GM12878 (cell line): Measurements from ENCODE around the gene SLU7. TPM values are rescaled to one million over a fixed set of nuclear protein-coding genes. Genes with fewer than 3 reads are reported as not detected.

Experiments
- ATAC-seq: fragments of 200-7000 bp; cut with Tn5 transposase; 3 replicates; pipeline ENCODE4 v1.9.1; 2020; ENCODE audit warnings: mild to moderate bottlenecking, moderate library complexity
- BruUV-seq: library from RNA; stranded (reverse); fragments of 400-500 nt; replicated peaks from 2 replicates; lab custom pipeline; 2021; lab: Mats Ljungman, UMichigan
- CTCF ChIA-PET: fragments of 300-600 bp; sonication (Branson Sonifier 250); formaldehyde crosslinking; extraction: SDS; loops from one replicate; lab custom pipeline; 2021; ENCODE audit warnings: inconsistent platforms; lab: Yijun Ruan, JAX
- POLR2A ChIA-PET: fragments of 350-600 bp; formaldehyde crosslinking; extraction: SDS; loops from one replicate; lab custom pipeline; 2021; ENCODE audit warnings: inconsistent platforms; lab: Charles Lee
- RAD21 ChIA-PET: fragments of 300-600 bp; sonication (Branson Sonifier 250); formaldehyde crosslinking; loops from one replicate; lab custom pipeline; 2023; ENCODE audit warnings: antibody characterized with exemption; ENCODE audit not compliant: unreplicated experiment; lab: Charles Lee
- SMC1A ChIA-PET: fragments of 300-600 bp; sonication (Branson Sonifier 250); formaldehyde crosslinking; loops from one replicate; lab custom pipeline; 2023; ENCODE audit not compliant: unreplicated experiment, uncharacterized antibody; lab: Charles Lee
- DNase-seq: peaks from one replicate; pipeline ENCODE4 v3.0.0-alpha.2; 2011; ENCODE audit warnings: low read depth, low spot score
- FAIRE-seq: peaks from 3 replicates; lab custom pipeline; 2011; peaks lifted over from hg19 to GRCh38; lab: Jason Lieb, UNC
- H2AFZ ChIP-seq: 2 replicates; pipeline ENCODE4 v1.6.0; 2011; ENCODE audit warnings: low read depth, low read length, control low read depth; ENCODE audit not compliant: control insufficient read depth
- H3K27ac ChIP-seq: 2 replicates; pipeline ENCODE4 v1.5.1; 2011; ENCODE audit warnings: control low read depth; ENCODE audit not compliant: control insufficient read depth, insufficient read depth
- H3K27me3 ChIP-seq, 2 experiments: replicated peaks in 1 of 2; 2 replicates each; pipeline versions ENCODE4 v1.6.0 to v1.6.1; 2011; ENCODE audit warnings: low read length in 1 of 2; ENCODE audit not compliant: control insufficient read depth in 2 of 2, insufficient read depth in 2 of 2
- H3K36me3 ChIP-seq, 2 experiments: 2 replicates each; pipeline ENCODE4 v1.5.1; 2011; ENCODE audit warnings: low read length in 1 of 2; ENCODE audit not compliant: control insufficient read depth in 2 of 2, insufficient read depth in 2 of 2
- H3K4me1 ChIP-seq: 2 replicates; pipeline ENCODE4 v1.6.1; 2011; ENCODE audit warnings: mild to moderate bottlenecking, low read length, moderate library complexity, mixed read lengths; ENCODE audit not compliant: control insufficient read depth, insufficient read depth
- H3K4me2 ChIP-seq: 2 replicates; pipeline ENCODE4 v1.6.0; 2011; ENCODE audit warnings: control low read depth; ENCODE audit not compliant: control insufficient read depth, insufficient read depth
- H3K4me3 ChIP-seq: fragments of 200-600 bp; sonication (generic); 2 replicates; pipeline ENCODE4 v1.5.1; 2016
- H3K79me2 ChIP-seq: 2 replicates; pipeline ENCODE4 v1.6.0; 2011; ENCODE audit warnings: low read length; ENCODE audit not compliant: control insufficient read depth, insufficient read depth
- H3K9ac ChIP-seq: 2 replicates; pipeline ENCODE4 v1.8.0; 2011; ENCODE audit warnings: low read length, control low read depth, mixed read lengths; ENCODE audit not compliant: control insufficient read depth, insufficient read depth
- H3K9me3 ChIP-seq: replicated peaks from 3 replicates; pipeline ENCODE4 v1.5.1; 2011; ENCODE audit warnings: mild to moderate bottlenecking, low read length; ENCODE audit not compliant: control insufficient read depth, insufficient read depth
- H4K20me1 ChIP-seq: 2 replicates; pipeline ENCODE4 v1.6.0; 2011; ENCODE audit not compliant: control insufficient read depth, insufficient read depth
- CREM ChIP-seq: IDR thresholded peaks from 2 replicates; pipeline ENCODE4 v1.6.1; 2014; ENCODE audit warnings: antibody characterized with exemption, low read depth
- E2F4 ChIP-seq: IDR thresholded peaks from 2 replicates; pipeline ENCODE4 v1.6.1; 2012; ENCODE audit warnings: low read depth, low read length, improper control_type of control experiment
- EGR1 ChIP-seq, 2 experiments: IDR thresholded peaks; 1 replicate in 1 of 2; 2 replicates in 1 of 2; pipeline ENCODE4 v1.6.1; 2011 to 2012; ENCODE audit warnings: low read depth in 2 of 2, low read length in 2 of 2, borderline replicate concordance in 1 of 2, mild to moderate bottlenecking in 1 of 2, moderate library complexity in 1 of 2
- GABPA ChIP-seq: IDR thresholded peaks from 2 replicates; pipeline ENCODE4 v1.6.1; 2014; ENCODE audit warnings: antibody characterized with exemption, low read depth, mild to moderate bottlenecking, inconsistent platforms
- IKZF1 ChIP-seq: fragments of 450-650 bp; conservative IDR thresholded peaks from 2 replicates; pipeline ENCODE4 v1.6.1; 2017; ENCODE audit warnings: antibody characterized with exemption, mild to moderate bottlenecking
- KDM1A ChIP-seq: fragments of 200-600 bp; sonication (generic); IDR thresholded peaks from 2 replicates; pipeline ENCODE4 v1.6.1; 2016; ENCODE audit warnings: borderline replicate concordance
- LARP7 ChIP-seq: fragments of 450-650 bp; IDR thresholded peaks from 2 replicates; pipeline ENCODE4 v1.6.1; 2017; ENCODE audit warnings: mild to moderate bottlenecking
- MTA3 ChIP-seq: IDR thresholded peaks from 2 replicates; pipeline ENCODE4 v1.6.1; 2012; ENCODE audit warnings: low read length, inconsistent platforms, borderline replicate concordance
- NFYB ChIP-seq: IDR thresholded peaks from 2 replicates; pipeline ENCODE4 v1.6.1; 2011; ENCODE audit warnings: low read depth, mild to moderate bottlenecking, low read length, improper control_type of control experiment, moderate library complexity; ENCODE audit not compliant: insufficient read depth
- POU2F2 ChIP-seq: IDR thresholded peaks from 3 replicates; pipeline ENCODE4 v1.6.1; 2011; ENCODE audit warnings: low read depth, mild to moderate bottlenecking, low read length, borderline replicate concordance
- PRDM15 ChIP-seq: fragments of 450-650 bp; formaldehyde crosslinking; IDR thresholded peaks from 2 replicates; pipeline ENCODE4 v1.4.0; 2020; ENCODE audit warnings: mild to moderate bottlenecking, moderate library complexity
- SIN3A ChIP-seq: IDR thresholded peaks from 2 replicates; pipeline ENCODE4 v1.6.1; 2012; ENCODE audit warnings: low read depth, low read length, improper control_type of control experiment
- SMAD5 ChIP-seq: IDR thresholded peaks from 2 replicates; pipeline ENCODE4 v1.6.1; 2016; ENCODE audit warnings: antibody characterized with exemption, low read depth
- STAT1 ChIP-seq: fragments of 450-650 bp; conservative IDR thresholded peaks from 2 replicates; pipeline ENCODE4 v1.6.1; 2014; ENCODE audit warnings: antibody characterized with exemption, mild to moderate bottlenecking
- SUPT20H ChIP-seq: IDR thresholded peaks from 2 replicates; pipeline ENCODE4 v1.6.1; 2011; ENCODE audit warnings: low read depth, mild to moderate bottlenecking, low read length, moderate library complexity, borderline replicate concordance; ENCODE audit not compliant: control insufficient read depth
- WGBS: methylation state at CpG from one replicate; pipeline ENCODE4 v1.1.6; 2016; ENCODE audit warnings: low lambda C conversion rate; ENCODE audit not compliant: insufficient replicate concordance, insufficient coverage; ENCODE audit errors: missing lambda C conversion rate; 5-methylcytosine and 5-hydroxymethylcytosine counted together
- in situ Hi-C: fragments of 300-500 bp; cut with MboI; formaldehyde crosslinking; loops from 9 replicates; pipeline ENCODE4 v1.14.3; 2018; ENCODE audit warnings: mixed read lengths
- intact Hi-C: fragments of 100-400 bp; cut with micrococcal nuclease; formaldehyde crosslinking; loops from one replicate; pipeline ENCODE4 v1.14.2; 2022; ENCODE audit not compliant: unreplicated experiment
- polyA plus RNA-seq, 11 experiments: library from polyadenylated mRNA; depleted of rRNA in 4 of 11; unstranded in 6 of 11; stranded (reverse) in 5 of 11; fragments of >200 nt; fragmentation: Nextera tagmentation in 4 of 11; fragmentation: Illumina TruSeq in 1 of 11; extraction: Ambion mirVana in 4 of 11; extraction: Trizol in 1 of 11; gene quantifications; 1 replicate in 1 of 11; 2 replicates in 10 of 11; pipeline versions ENCODE4 v1.2.1 to v1.2.3, GENCODE V29; 2011 to 2016; ENCODE audit warnings: inconsistent platforms in 2 of 11, missing spikeins in 2 of 11, low read depth in 1 of 11
- total RNA-seq, 4 experiments: library from RNA; depleted of rRNA in 3 of 4; stranded (reverse); fragments of >200 nt in 3 of 4; fragmentation: Illumina TruSeq in 1 of 4; extraction: Trizol in 1 of 4; gene quantifications; 2 replicates each; pipeline versions ENCODE4 v1.2.1 to v1.2.3, GENCODE V29; 2013 to 2021

The SLU7 gene
- total and polyA plus RNA-seq, 10 of the 15 experiments (the other 5 are each of a cell fraction or from before 2014, with no cell fraction given) = 32.7 to 55.2 (median 46.6) TPM

GRCh38 chr5:160363211-160363610 is 55.7 kb downstream of the SLU7 start:
- Histone ChIP-seq H3K9me3 (no peaks in the 10 kb centered on the region), H3K4me3 (no peak overlapping the region), H2AFZ (no peak overlapping the region), H3K4me2 (no peak overlapping the region)
- 91% methylated on average over 3 of the region's 3 CpGs for WGBS
- intact Hi-C loops = no loop called here
- no peak for FAIRE-seq
- no TSS peak for BruUV-seq
- CTCF ChIA-PET = interaction anchor here (1.0 to 2.1 kb wide), 3 partner anchors 18 to 341 kb away, joined by 3 to 7 read pairs (median 4); no protein-coding TSS in a partner anchor
- SMC1A ChIA-PET = no interaction called here
- TF ChIP-seq EGR1 (IDR thresholded peaks at IDR 0.05; ENCODE audit: borderline replicate concordance in 1 of 2, low read depth in 2 of 2, low read length in 2 of 2) = no peak
- no peak for TF ChIP-seq MTA3
- TF ChIP-seq SMAD5 = no peak
- TF ChIP-seq STAT1 = no peak
- no peak for TF ChIP-seq SIN3A
- TF ChIP-seq GABPA = no peak
- TF ChIP-seq POU2F2 = no peak
- no peak for TF ChIP-seq CREM
- TF ChIP-seq PRDM15 (CRISPR knock-in tag) = no peak
- no peak for TF ChIP-seq LARP7
- no peak for TF ChIP-seq KDM1A
- no peak for TF ChIP-seq NFYB
- TF ChIP-seq E2F4 = no peak
- no peak for TF ChIP-seq SUPT20H
- TF ChIP-seq IKZF1 = no peak
- TF ChIP-seq, all 136 proteins: peak for 0
- peaks cover 0 to 3% of the 10 kb centered on the region in 2 experiments; a peak in 1 of 4 replicates for H3K27me3 ChIP-seq
- in situ Hi-C loops = no loop called here
- no peaks in the 10 kb centered on the region for H4K20me1 ChIP-seq
- DNase-seq (no peak), ATAC-seq (no peak)
- no peak overlapping the region for H3K27ac ChIP-seq
- no peaks in the 10 kb centered on the region for H3K79me2 ChIP-seq
- ChIA-PET POLR2A (no interaction called here), RAD21 (no interaction called here)
- no peaks in the 10 kb centered on the region for H3K4me1 ChIP-seq
- no peak overlapping the region for H3K9ac ChIP-seq
- H3K36me3 ChIP-seq = no peaks in the 10 kb centered on the region
